GM21423 (cell line): Measurements from ENCODE around the gene GJB1.
"Not testable (repeated sequence)": the region's sequence is repeated elsewhere in the genome, so short reads cannot be mapped to it uniquely, and the experiment has no call there.

Source experiments
- ATAC-seq: cut with Tn5 transposase; IDR thresholded peaks from one replicate; pipeline ENCODE4 v1.9.1; 2021; ENCODE audit warnings: mild to moderate bottlenecking, moderate library complexity; ENCODE audit not compliant: unreplicated experiment

The GJB1 gene

GRCh38 chrX:71254092-71254963 lies 31.3 kb downstream of the GJB1 start, which contains the start of gene ZMYM3:
Gene ZMYM3, minus strand, starts transcription at chrX:71254140. Its CDS starts 885 bp downstream, at chrX:71253255.
- peak; percentile 78 for ATAC-seq

- no peak for ATAC-seq
These were observed 33.0 kb downstream of the GJB1 start for GRCh38 chrX:71256051-71256450.

GRCh38 chrX:71256856-71257255 lies 33.8 kb downstream of the GJB1 start:
- no peak for ATAC-seq

- not testable (repeated sequence) for ATAC-seq
These were observed 45.6 kb downstream of the GJB1 start for GRCh38 chrX:71268624-71269023.

GRCh38 chrX:71269801-71270395 lies 46.9 kb downstream of the GJB1 start:
- ATAC-seq = no peak

GRCh38 chrX:71272313-71272712 lies 49.3 kb downstream of the GJB1 start:
- not testable (repeated sequence) for ATAC-seq
